Measurements from ENCODE around the gene DPP7.
A peak's percentile ranks its signal among the peaks of the same experiment; 100 is the strongest.

Gene DPP7

GRCh38 chr9:137096785-137097546 is 17.6 kb downstream of the DPP7 start:
- peaks cover 65% of the 10 kb centered on the region for H3K36me3 ChIP-seq (ENCODE audit: insufficient read depth, insufficient read length, low read length)

GRCh38 chr9:137095664-137096517 is 18.6 kb downstream of the DPP7 start:
- no peak for DNase-seq (ENCODE audit: low read depth, low spot score)
- no peak overlapping the region for H3K4me3 ChIP-seq (ENCODE audit: insufficient read length, low read depth)
- H3K9me3 ChIP-seq (ENCODE audit: insufficient read depth, low read length), result no peaks in the 10 kb centered on the region
- TF ChIP-seq SUZ12 (IDR thresholded peaks at IDR 0.05; ENCODE audit: extremely low read depth, insufficient read depth, insufficient read length) (no peak), YY1 (IDR thresholded peaks at IDR 0.05; ENCODE audit: insufficient read depth, insufficient read length) (no peak), ZNF274 (IDR thresholded peaks at IDR 0.05; ENCODE audit: low read depth, low read length) (no peak)
- peaks cover 60% of the 10 kb centered on the region for H3K36me3 ChIP-seq (ENCODE audit: insufficient read depth, insufficient read length, low read length)
- H3K4me1 ChIP-seq (ENCODE audit: insufficient read depth, insufficient read length), result peaks cover 2% of the 10 kb centered on the region
- H3K27me3 ChIP-seq (ENCODE audit: insufficient read depth, insufficient read length), result no peaks in the 10 kb centered on the region
- H3K9ac ChIP-seq (ENCODE audit: insufficient read length, low read depth), result no peak overlapping the region

More at GRCh38 chr9:137096785-137097546, 17.6 kb downstream of the DPP7 start:
- Histone ChIP-seq H3K4me3 (ENCODE audit: insufficient read length, low read depth) (no peak overlapping the region), H3K4me1 (ENCODE audit: insufficient read depth, insufficient read length) (peaks cover 2% of the 10 kb centered on the region), H3K9me3 (ENCODE audit: insufficient read depth, low read length) (peaks cover 7% of the 10 kb centered on the region), H3K27me3 (ENCODE audit: insufficient read depth, insufficient read length) (no peaks in the 10 kb centered on the region), H3K9ac (ENCODE audit: insufficient read length, low read depth) (no peak overlapping the region)
- no peak for DNase-seq (ENCODE audit: low read depth, low spot score)
- no peak for TF ChIP-seq ZNF274 (IDR thresholded peaks at IDR 0.05; ENCODE audit: low read depth, low read length)
- TF ChIP-seq SUZ12 (IDR thresholded peaks at IDR 0.05; ENCODE audit: extremely low read depth, insufficient read depth, insufficient read length), result no peak
- TF ChIP-seq YY1 (IDR thresholded peaks at IDR 0.05; ENCODE audit: insufficient read depth, insufficient read length), result no peak

GRCh38 chr9:137089232-137089947 is 25.1 kb downstream of the DPP7 start:
- no peak overlapping the region for H3K4me3 ChIP-seq (ENCODE audit: insufficient read length, low read depth)
- H3K9me3 ChIP-seq (ENCODE audit: insufficient read depth, low read length), result no peaks in the 10 kb centered on the region
- peaks cover 6% of the 10 kb centered on the region for H3K4me1 ChIP-seq (ENCODE audit: insufficient read depth, insufficient read length)
- no peaks in the 10 kb centered on the region for H3K27me3 ChIP-seq (ENCODE audit: insufficient read depth, insufficient read length)
- H3K36me3 ChIP-seq (ENCODE audit: insufficient read depth, insufficient read length, low read length), result peaks cover 34% of the 10 kb centered on the region
- H3K9ac ChIP-seq (ENCODE audit: insufficient read length, low read depth), result peak overlapping the region; percentile 58
- TF ChIP-seq ZNF274 (IDR thresholded peaks at IDR 0.05; ENCODE audit: low read depth, low read length), result no peak
- TF ChIP-seq YY1 (IDR thresholded peaks at IDR 0.05; ENCODE audit: insufficient read depth, insufficient read length), result no peak
- no peak for TF ChIP-seq SUZ12 (IDR thresholded peaks at IDR 0.05; ENCODE audit: extremely low read depth, insufficient read depth, insufficient read length)
- DNase-seq (ENCODE audit: low read depth, low spot score), result no peak

- H3K4me3 ChIP-seq (ENCODE audit: insufficient read length, low read depth), result peak overlapping the region; percentile 87
- H3K36me3 ChIP-seq (ENCODE audit: insufficient read depth, insufficient read length, low read length), result peaks cover 35% of the 10 kb centered on the region
- no peak for DNase-seq (ENCODE audit: low read depth, low spot score)
- H3K9me3 ChIP-seq (ENCODE audit: insufficient read depth, low read length), result no peaks in the 10 kb centered on the region
- H3K4me1 ChIP-seq (ENCODE audit: insufficient read depth, insufficient read length), result peaks cover 14% of the 10 kb centered on the region
- peak overlapping the region; percentile 93 for H3K9ac ChIP-seq (ENCODE audit: insufficient read length, low read depth)
- H3K27me3 ChIP-seq (ENCODE audit: insufficient read depth, insufficient read length), result no peaks in the 10 kb centered on the region
- no peak for TF ChIP-seq SUZ12 (IDR thresholded peaks at IDR 0.05; ENCODE audit: extremely low read depth, insufficient read depth, insufficient read length)
- TF ChIP-seq ZNF274 (IDR thresholded peaks at IDR 0.05; ENCODE audit: low read depth, low read length), result no peak
- no peak for TF ChIP-seq YY1 (IDR thresholded peaks at IDR 0.05; ENCODE audit: insufficient read depth, insufficient read length)
Observed at GRCh38 chr9:137088121-137088520, 26.4 kb downstream of the DPP7 start.

- Histone ChIP-seq H3K27me3 (ENCODE audit: insufficient read depth, insufficient read length) (no peaks in the 10 kb centered on the region), H3K9ac (ENCODE audit: insufficient read length, low read depth) (peak overlapping the region; percentile 93), H3K4me3 (ENCODE audit: insufficient read length, low read depth) (peak overlapping the region; percentile 87), H3K9me3 (ENCODE audit: insufficient read depth, low read length) (no peaks in the 10 kb centered on the region), H3K36me3 (ENCODE audit: insufficient read depth, insufficient read length, low read length) (peaks cover 36% of the 10 kb centered on the region), H3K4me1 (ENCODE audit: insufficient read depth, insufficient read length) (peaks cover 20% of the 10 kb centered on the region)
- no peak for TF ChIP-seq SUZ12 (IDR thresholded peaks at IDR 0.05; ENCODE audit: extremely low read depth, insufficient read depth, insufficient read length)
- no peak for TF ChIP-seq YY1 (IDR thresholded peaks at IDR 0.05; ENCODE audit: insufficient read depth, insufficient read length)
- no peak for TF ChIP-seq ZNF274 (IDR thresholded peaks at IDR 0.05; ENCODE audit: low read depth, low read length)
- DNase-seq (ENCODE audit: low read depth, low spot score), result no peak
Observed at GRCh38 chr9:137087409-137087925, 27.1 kb downstream of the DPP7 start.

GRCh38 chr9:137086531-137087408 is 27.8 kb downstream of the DPP7 start, which contains the start of gene MAN1B1:
Gene MAN1B1 (plus strand): TSS chr9:137086985. CDS start chr9:137087000, 15 bp downstream.
- Histone ChIP-seq H3K4me3 (ENCODE audit: insufficient read length, low read depth) (peak within 1 kb of the TSS; percentile 87), H3K4me1 (ENCODE audit: insufficient read depth, insufficient read length) (peaks cover 21% of the 10 kb centered on the region), H3K36me3 (ENCODE audit: insufficient read depth, insufficient read length, low read length) (peaks cover 38% of the 10 kb centered on the region), H3K27me3 (ENCODE audit: insufficient read depth, insufficient read length) (no peaks in the 10 kb centered on the region), H3K9ac (ENCODE audit: insufficient read length, low read depth) (peak within 1 kb of the TSS; percentile 96), H3K9me3 (ENCODE audit: insufficient read depth, low read length) (no peaks in the 10 kb centered on the region)
- no peak for TF ChIP-seq SUZ12 (IDR thresholded peaks at IDR 0.05; ENCODE audit: extremely low read depth, insufficient read depth, insufficient read length)
- peak; percentile 66 for TF ChIP-seq YY1 (IDR thresholded peaks at IDR 0.05; ENCODE audit: insufficient read depth, insufficient read length)
- DNase-seq (ENCODE audit: low read depth, low spot score), result peak; percentile 99
